ENCODE results near the gene LRCOL1.

Gene LRCOL1

GRCh38 chr12:132618683-132619043 lies 8.3 kb upstream of the LRCOL1 start, which contains the start of gene P2RX2:
TSS of gene P2RX2 (plus strand) at chr12:132618776. CDS start at chr12:132618817, 41 bp downstream.
- no peak for TF ChIP-seq ZFX (IDR thresholded peaks at IDR 0.05; ENCODE audit: borderline replicate concordance)
- no peak for TF ChIP-seq CTCF (IDR thresholded peaks at IDR 0.05)
- no peak within 1 kb of the TSS for H3K27ac ChIP-seq

DNA sequence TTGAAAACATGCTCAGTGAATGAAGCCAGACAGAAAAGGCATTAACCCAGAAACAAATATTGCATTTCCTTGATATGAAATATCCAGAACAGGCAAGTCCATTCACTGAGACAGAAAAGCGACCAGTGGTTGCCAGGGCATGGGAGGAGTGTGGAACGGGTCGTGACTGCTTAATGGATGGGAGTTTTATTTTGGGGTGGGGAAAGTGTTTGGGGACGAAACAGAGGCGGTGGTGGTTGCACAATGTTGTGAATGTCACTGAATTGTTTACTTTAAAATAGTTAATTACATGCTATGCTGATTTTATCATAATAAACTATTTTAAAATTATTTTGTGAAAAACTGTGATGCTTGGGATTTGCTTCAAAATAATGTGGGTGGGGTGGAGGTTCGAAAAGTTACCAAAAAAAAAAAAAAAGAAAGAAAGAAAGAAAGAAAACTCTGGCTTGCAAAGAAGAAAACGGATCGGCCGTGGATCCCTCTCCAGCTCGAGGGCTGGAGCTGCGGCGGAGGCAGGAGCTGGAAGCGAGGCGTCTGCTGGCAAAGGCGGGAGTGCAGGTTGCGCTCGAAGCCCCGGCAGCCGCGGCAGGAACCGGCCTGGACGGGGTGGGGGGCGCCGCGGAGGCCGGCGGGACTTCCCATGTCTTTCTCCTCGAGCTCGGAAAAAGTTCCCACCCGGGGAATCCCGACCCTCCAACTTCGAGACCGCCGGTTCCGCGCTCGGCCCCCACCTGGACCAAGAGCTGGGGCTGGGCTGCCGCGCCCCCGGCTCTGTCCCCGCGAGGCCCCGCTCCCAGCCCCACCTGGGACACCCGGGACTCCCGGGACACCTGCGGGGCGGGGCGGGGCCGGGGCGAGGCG lies 7.7 kb upstream of the LRCOL1 start:
- no peak for TF ChIP-seq ZFX (IDR thresholded peaks at IDR 0.05; ENCODE audit: borderline replicate concordance)
- TF ChIP-seq CTCF (IDR thresholded peaks at IDR 0.05), result no peak
- H3K27ac ChIP-seq, result no peak overlapping the region

GRCh38 chr12:132617135-132617701 lies 6.8 kb upstream of the LRCOL1 start:
- TF ChIP-seq ZFX (IDR thresholded peaks at IDR 0.05; ENCODE audit: borderline replicate concordance), result no peak
- no peak for TF ChIP-seq CTCF (IDR thresholded peaks at IDR 0.05)
- H3K27ac ChIP-seq, result no peak overlapping the region

DNA sequence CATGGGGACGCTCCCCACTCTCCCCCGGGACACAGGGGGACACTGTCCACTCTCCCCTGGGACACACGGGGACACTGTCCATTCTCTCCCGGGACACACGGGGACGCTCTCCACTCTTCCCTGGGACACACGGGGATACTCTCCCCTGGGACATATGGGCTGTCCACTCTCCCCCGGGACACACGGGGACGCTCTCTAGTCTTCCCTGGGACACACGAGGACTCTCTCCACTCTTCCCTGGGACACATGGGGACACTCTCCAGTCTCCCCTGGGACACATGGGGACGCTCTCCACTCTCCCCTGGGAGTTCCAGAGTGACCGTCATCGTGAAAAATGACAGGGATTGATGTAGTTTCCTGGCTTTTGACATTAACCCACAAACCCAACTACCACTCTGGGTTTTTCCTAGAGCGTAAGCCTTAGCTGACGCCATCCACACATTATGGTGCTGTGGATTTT lies 5.2 kb upstream of the LRCOL1 start:
- H3K27ac ChIP-seq, result no peak overlapping the region
- no peak for TF ChIP-seq CTCF (IDR thresholded peaks at IDR 0.05)
- no peak for TF ChIP-seq ZFX (IDR thresholded peaks at IDR 0.05; ENCODE audit: borderline replicate concordance)

DNA sequence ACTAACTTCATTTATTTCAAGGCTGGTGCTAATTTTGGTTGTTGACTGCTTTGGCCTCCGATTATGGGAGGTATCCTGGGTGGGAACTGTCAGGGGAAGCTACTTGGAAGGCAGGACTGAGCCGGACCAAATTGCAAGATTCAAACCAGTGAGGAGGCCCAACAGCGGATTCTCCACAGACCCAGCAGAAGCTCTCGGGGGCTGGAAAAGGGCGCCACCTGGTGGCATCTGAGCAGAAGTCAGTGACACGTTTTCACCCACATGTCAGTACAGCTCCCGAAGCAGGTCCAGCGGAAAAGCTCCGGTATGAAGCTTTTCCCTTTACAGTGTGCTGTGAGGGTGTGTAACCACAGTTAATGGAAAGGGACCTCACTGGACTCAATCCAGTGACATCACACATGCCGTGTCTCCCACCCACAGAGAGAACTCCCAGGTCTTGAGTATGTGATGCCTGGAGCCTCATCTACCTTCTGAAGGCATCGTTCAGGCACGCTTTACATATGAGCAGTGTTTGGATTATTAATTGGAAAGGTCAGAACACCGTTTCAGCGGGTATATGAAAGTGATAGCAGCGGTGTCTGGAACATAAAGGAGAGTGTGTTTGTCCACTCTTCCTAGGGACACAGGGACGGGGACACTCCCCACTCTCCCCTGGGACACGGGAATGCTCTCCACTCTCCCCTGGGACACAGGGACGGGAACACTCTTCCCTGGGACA lies 4.6 kb upstream of the LRCOL1 start:
- no peak overlapping the region for H3K27ac ChIP-seq
- TF ChIP-seq ZFX (IDR thresholded peaks at IDR 0.05; ENCODE audit: borderline replicate concordance), result no peak
- peak; percentile 97 for TF ChIP-seq CTCF (IDR thresholded peaks at IDR 0.05)

DNA sequence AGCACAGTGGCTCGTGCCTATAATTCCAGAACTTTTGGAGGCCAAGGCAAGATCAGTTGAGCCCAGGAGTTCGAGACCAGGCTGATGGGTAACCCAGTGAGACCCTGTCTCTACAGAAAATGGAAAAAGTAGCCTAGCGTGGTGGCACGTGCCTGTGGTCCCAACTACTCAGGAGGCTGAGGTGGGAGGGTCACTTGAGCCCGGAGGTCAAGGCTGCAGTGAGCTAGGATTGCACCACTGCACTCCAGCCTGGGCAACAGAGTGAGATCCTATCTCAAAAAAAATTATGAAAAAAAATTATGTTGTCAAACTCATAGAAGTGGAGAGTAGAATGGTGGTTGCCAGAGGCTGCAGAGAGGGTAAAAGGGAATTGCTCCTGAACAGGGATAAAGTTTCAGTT lies 3.6 kb upstream of the LRCOL1 start:
- no peak overlapping the region for H3K27ac ChIP-seq

More for the DNA sequence above, 3.6 kb upstream of the LRCOL1 start:
- TF ChIP-seq ZFX (IDR thresholded peaks at IDR 0.05; ENCODE audit: borderline replicate concordance) (no peak), CTCF (IDR thresholded peaks at IDR 0.05) (no peak)
